ENCODE data around the gene CALY.
A peak's percentile ranks its signal among the peaks of the same experiment; 100 is the strongest.
"Not testable (repeated sequence)": the region's sequence is repeated elsewhere in the genome, so short reads cannot be mapped to it uniquely, and the experiment has no call there.

The CALY gene, protein sequence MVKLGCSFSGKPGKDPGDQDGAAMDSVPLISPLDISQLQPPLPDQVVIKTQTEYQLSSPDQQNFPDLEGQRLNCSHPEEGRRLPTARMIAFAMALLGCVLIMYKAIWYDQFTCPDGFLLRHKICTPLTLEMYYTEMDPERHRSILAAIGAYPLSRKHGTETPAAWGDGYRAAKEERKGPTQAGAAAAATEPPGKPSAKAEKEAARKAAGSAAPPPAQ

DNA sequence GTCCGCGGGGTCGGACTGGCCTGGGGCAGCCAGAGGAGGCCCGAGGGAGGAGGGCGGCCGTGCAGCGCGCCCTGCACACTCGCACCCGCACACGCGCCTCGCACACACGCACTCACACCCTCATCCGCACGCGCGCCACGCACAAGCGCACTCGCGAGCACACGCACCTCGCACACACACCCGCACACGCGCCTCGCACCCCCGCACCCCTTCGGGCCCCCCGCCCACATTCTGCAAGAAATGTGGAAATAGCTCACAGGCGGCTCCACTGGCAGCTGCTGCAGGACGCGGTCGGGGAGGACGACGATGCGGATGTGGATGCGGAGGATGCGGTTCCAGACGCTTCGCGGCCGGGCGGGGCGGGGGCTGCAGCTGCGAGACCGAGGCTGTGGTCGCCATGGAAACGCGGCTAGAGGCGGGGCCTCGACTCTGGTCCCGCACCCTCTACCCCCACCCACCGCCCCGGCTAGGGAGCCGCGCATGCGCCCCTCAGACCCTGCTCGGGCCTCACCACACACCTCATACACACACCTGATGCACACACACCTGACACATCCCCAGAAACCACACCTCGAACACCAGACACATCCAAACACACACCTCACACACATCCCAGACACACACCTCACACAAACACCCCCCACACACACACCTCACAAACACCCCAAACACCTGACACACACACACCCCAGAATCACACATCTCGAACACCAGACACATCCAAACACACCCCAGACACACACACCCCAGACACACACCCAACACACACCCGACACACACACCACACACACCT, at the start of gene CALY:
CALY (minus strand) TSS at position 320 of the 793 bp plus-strand sequence. CDS start 7,907 bp downstream, outside the sequence.
- DNase-seq = peak; percentile 87

DNA sequence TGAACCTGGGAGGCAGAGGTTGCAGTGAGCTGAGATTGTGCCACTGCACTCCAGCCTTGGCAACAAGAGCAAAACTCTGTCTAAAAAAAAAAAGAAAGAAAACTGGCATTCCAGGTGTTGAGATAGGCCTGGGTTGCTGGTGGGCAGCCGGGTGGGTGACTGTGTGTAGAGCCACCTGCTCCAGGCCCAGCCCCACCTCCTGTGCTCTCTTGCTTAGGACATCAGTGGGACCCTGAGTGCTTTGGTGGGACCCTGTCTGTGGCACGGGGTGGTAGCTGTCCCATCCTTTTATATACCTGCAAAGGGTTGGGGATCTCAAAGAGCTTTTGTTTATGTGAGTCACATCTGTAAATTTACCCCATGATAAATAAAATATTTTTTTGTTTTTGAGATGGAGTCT, 48.5 kb upstream of the CALY start:
- no peak for DNase-seq

DNA sequence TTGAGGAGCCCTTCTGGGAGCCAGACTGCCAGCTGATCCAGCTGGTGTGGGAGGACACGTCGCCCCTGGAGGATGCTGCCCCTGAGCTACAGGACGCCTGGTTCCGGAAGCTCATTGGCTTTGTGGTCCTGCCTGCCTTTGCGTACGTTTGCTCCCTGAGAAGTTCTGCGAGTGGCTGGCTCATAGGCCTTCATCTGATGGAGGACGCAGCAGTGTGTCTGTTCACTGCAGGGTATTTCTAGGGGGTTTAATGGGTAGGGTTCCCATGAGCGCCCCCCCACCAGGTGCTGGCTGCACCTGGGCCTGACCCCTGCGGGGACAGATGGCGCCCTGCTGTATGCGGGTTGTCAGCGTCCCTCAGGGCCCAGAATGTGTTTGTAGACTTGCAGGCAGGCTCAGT, 47.4 kb upstream of the CALY start:
- DNase-seq = no peak

DNA sequence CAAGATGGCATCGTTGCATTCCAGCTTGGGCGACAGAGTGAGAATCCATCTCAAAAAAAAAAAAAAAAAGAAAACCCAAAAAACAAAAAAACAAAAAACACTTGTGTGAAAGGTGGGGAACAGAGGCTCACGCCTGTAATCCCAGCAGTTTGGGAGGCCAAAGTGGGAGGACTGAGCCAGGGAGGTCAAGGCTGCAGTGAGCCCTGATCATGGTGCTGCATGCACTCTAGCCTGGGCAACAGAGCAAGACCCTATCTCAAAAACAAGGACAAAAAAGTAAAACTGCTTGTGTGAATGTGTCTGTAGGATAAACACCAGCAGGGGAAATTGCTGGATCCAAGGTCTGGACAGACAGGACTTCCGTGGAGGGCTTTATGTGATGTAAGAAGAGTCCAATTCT, 46.9 kb upstream of the CALY start:
- DNase-seq = no peak

DNA sequence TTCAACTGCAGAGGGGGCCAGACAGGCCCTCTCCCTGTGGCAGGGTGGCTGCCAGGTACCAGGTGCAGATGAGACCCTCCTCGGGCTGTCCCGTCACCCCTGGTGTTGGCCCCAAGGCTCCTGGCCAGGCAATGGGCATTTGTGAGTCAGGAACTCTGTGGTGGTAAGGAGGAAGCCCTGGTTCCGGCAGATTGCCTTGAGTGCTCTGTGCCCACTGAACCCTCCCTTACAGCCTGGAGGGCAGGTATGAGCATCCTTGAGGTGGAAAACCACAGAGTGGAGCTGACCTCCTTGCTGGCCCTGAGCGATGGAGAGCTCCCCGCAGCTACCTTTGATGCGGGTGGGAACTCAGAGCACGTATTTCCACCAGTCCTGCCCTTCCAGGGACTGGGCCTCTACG, 44.3 kb upstream of the CALY start:
- no peak for DNase-seq

DNA sequence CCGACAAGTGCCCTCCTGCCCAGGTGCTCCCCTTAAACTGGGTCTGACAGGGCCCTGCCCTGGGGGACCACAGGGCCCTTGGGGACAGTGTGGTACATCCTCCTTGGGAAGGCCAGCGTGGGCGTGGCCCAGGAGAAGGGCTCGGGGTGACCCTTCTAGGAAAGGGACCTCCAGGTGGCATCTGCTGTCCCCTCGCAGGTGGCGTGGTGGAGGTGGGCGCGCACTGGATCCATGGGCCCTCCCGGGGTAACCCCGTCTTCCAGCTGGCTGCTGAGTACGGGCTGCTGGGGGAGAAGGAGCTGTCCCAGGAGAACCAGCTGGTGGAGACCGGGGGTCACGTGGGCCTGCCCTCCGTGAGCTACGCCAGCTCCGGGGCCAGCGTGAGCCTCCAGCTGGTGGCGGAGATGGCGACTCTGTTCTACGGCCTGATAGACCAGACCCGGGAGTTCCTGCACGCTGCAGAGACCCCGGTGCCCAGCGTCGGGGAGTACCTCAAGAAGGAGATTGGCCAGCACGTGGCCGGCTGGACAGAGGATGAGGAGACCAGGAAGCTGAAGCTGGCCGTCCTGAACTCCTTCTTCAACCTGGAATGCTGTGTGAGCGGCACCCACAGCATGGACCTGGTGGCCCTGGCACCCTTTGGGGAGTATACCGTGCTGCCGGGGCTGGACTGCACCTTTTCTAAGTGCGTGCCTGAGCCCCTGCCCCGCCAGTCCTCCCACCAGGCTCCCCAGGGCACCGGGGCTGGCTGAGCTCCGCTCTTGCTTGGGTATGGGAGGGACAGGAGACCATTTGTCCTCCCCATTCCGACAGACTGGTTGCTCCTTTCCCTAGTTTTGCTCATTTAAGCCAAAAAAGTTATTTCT, 43.3 kb upstream of the CALY start:
- no peak for DNase-seq

DNA sequence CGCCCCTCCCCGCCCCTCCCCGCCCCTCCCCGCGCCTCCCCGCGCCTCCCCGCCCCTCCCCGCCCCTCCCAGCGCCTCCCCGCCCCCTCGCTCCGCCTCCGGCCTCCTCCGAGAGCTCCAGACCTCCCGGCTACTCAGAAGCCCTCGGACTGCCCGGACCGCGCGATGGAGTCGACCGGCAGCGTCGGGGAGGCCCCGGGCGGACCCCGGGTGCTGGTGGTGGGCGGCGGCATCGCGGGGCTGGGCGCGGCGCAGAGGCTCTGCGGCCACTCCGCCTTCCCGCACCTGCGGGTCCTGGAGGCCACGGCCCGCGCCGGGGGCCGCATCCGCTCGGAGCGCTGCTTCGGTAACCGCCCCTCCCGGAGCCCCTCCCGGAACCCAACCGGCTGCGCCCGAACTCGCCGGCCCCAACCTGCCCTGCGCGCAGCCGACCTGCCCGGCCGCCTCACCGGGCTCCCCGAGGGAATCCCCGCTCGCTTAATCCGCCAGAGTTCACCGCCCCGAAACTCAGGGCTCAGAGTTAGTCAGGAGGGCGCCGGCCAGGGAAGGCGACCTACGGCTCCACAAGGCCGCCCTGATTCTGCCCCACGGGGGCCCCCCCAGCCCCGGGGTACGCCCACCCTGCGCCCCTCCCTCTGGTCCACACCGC, 42.6 kb upstream of the CALY start, which contains the start of gene PAOX:
PAOX (plus strand) TSS at position 111 of the 649 bp plus-strand sequence; CDS start at position 166, 55 bp downstream.
- peak; percentile 43 for DNase-seq

DNA sequence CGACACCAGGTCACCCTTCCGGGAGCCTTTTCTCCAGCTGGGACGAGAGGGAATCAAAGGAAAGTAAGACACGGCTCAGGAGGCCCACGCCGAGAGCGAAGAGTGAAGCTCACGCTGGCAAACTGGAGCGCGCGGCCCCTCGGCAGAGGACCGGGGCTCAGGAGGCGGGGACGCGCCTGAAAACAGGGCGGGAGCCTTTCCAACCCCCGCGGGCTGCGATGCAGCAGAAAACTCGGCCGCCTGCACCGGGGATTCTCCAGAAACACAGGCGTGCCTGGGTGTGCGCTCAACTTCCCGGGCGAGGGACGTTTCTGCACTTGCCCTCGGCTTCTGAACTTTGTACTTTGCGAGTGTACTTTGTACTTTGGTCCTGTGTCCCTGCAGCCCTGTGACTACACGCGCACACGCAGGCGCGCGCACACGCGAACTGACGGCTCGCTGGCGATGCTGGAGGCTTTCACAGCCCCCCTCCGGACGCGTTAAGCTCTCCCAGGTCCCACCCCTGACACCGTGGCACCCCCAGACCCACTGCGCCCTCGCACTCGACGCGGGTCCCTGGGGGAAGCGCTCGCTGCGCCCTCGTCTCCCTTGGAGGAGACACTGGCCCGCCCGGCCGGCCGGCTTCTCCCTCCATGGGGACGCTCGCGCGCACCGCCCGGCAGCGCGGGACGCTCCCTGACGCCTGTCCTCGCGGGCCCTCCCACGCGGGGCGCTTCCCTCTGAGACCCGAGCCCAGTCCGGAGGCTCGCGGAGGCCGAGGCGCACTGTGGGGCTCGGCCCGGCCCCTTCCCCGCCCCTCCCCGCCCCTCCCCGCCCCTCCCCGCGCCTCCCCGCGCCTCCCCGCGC, 41.8 kb upstream of the CALY start:
- peak; percentile 43 for DNase-seq

DNA sequence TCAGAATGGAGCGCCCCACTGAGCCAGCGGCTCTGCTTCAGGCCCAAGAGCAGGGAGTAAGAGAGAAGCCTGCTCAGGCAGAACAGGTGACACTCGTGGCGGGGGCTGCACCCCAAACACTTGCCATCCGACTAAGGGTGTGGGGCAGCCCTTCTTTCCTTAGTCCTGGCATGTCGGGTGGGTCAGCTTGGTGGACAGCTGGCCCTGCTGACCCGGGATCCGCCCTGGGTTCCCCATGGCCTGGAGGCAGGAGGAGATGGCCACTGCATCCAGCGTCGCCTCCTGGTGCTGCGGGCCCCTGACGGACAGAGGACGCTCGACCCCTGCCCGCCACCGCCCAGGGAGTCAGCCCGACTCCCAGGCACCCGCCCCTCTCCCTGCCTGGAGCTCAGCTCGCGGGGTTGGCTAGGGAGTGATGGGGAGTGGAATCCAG, 41.1 kb upstream of the CALY start:
- no peak for DNase-seq

DNA sequence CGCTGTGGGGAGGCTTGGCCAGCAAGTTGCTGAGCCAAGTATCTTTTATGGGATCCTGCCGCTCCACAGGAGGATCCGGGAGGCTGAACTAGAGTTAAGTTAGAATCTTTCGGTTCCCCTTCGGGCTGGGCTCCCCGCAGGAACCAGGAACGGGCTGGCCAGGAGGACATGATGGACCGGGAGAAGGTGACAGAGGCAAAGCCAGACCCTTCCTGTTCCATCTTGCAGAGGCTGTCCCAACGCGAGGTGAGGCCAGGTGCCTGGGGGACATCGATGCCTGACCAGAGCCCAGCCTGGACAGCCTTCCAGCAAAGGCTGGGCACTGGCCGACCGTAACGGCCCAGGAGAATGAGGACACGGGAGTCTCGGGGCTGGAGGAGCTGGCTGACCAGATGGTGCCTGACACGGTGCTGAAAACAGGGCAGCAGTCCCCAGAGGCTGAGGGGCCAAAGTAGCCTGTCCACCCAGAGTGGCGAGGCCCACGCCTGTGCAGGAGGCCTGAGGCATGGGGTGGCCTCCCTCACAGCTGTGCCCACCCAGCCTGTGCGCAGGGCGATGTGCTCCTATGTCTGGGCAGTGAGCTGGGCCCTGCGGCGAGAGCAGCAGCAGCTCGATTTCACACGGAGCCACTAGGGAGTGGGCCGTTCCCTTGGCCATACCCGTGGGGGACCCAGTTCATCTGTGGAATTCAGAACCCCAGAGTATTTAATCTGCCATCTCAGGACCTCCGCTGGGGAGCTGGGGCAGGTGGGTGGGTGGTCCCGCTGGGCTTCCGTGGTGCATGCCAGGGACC, 40.5 kb upstream of the CALY start:
- DNase-seq = no peak

DNA sequence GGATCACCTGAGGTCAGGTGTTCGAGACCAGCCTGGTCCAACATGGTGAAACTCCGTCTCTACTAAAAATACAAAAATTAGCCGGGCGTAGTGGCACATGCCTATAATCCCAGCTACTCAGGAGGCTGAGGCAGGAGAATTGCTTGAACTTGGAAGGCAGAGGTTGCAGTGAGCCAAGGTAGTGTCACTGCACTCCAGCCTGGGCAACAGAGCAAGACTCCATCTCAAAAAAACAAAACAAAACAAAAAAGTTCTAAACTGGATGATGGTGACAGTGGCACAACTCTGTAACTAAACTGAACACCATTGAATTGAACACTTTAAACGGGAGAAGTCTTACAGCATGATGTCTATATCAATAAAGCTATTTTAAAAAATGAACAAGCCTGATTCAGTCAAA, 39.5 kb upstream of the CALY start:
- DNase-seq = not testable (repeated sequence)

DNA sequence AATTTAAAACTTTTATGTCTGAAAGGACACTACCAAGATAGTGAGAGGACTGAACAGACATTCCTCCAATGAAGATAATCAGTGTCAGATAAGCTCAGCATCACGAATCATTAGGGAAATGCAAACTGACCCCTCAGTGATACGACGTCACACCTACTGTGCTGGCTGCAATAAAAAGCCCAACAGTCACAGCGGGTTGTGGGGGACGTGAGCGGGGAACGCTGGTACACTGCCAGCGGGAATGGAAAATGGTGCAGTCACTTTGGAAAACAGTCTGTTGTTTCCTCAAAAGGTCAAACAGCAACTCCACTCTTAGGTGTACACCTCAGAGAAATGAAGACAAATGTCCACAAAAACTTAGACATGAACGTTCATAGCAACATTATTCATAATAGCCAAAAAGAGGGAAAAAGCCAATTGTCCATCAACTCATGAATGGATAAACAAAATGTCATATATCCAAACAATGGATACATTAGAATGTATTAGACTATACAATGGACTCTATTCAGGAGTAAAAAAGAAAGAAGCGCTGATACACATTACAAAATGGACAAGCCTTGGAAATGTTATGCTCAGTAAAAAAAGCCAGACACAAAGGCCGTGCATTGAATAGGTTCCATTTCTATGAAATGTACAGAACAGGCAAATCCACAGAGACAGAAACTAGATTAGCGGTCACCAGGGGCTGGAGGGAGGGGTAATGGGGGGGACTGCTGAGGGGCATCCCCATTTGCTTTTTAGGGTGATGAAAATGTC, 38.8 kb upstream of the CALY start:
- no peak for DNase-seq

DNA sequence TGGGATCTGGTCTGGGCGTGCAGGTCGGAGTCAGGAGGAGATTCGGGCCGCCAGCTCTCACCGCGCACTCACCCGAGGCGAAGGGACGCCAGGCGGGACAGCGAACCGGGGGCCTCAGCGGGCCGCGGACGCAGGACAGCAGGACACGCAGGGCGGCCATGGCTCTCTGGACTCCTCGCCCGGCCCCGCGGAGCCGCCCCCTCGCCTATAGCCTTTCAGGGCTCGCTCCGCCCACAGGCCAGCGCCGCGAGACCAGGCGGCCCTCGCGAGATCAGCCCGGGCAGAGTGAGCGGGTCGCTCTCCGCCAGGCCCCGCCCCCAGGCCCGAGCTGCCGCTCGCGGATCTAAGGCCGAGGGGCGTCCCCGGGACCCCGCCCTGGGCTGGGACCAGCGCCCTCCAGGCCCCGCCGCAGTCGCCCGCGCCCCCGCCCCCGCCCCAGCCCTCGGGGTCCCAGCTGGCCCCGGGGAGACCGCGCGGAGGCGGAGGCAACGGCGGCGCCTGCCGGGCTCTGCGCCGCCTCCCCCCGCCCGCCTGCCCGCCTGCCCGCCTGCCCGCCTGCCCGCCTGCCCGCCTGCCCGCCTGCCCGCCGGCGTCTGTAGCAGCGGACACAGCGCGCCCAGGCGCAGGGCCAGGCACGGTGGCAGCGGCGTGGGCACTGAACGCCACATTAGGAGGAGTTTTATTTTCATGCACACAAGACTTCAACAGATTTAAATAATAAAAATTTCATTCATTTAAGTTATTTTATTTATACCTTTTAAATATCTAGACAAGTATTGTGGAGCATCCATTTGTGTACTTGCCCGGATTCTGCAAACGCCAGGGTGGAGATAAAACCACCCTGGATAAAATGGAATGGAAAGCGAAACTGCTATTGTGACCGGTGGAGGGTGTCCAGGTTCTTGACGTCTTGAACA, 36.7 kb upstream of the CALY start, which contains the start of gene ECHS1:
ECHS1 (minus strand) TSS at position 181 of the 917 bp plus-strand sequence; CDS start at position 160, 21 bp downstream.
- peak; percentile 92 for DNase-seq

DNA sequence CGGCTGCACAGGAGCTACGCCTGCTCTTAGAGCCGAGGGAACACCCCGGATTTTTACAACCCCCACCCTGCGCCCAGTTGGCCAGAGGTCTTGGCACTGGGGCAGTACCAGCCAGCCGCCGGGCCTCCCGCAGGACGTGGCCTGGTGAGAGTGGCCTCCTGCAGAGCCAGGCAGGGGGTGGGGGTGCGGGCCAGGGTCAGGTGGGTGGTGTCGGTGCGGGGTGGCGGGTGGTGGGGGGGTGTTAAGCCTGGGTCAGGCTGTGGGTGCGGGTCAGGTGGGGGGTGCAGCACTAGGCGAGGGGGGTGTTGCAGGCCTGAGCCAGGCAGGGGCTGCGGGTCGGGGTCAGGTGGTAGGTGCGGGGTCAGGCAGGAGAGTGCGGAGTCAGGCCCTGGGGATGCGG, 35.8 kb upstream of the CALY start:
- no peak for DNase-seq

DNA sequence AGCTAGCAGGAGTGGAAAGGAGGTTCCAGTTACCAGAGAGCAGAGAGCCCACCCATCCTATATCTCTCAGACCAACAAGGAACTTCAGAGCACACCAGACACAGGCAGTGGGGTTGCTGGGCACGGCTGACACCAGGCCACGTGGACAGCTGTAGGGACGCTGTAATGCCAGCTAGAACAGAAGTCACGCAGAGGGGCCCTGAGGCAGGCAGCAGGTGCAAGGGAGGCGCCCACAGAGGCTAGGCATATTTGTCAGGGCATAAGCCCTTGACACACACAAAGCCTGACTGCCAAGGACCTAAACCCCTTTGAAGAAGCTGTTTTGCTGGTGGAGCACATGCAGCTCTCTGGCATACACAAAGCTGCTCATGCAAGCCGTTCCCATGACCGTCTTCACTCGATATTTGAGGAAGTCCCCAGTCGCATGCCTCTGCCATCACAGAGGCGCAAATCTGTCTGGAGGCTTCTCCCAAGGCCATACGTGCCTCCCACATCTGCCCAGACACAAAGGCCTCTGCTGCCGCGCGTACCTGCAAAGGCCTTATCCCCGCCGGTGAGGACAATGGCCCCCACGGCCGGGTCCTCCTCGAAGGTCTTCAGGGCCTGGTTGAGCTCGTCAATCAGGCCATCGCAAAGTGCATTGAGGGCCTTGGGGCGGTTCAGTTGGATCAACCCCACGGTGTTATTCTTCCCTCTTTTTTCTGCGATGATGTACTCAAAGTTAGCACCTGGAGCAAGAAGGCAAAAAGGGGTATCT, 33.5 kb upstream of the CALY start:
- DNase-seq = no peak

DNA sequence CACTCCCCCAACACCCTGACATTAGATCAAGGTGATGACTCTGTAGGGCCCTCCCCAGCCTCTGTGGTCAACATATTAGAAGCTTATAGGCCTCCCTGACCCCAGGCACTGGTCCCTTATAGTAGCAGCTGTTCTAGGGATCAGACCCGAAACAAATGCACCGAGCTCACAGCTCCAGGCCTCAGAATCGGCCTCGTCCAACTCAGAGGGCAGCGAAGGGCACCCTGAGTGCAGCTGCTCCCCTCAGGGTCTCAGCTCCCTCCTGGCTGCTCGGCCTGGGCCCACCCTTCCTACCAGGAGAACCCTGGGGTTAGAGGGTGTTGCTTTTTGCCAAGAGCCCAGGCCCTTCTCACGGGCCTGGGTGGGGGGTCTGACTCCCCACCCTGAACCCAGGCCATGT, 31.5 kb upstream of the CALY start:
- DNase-seq = no peak

DNA sequence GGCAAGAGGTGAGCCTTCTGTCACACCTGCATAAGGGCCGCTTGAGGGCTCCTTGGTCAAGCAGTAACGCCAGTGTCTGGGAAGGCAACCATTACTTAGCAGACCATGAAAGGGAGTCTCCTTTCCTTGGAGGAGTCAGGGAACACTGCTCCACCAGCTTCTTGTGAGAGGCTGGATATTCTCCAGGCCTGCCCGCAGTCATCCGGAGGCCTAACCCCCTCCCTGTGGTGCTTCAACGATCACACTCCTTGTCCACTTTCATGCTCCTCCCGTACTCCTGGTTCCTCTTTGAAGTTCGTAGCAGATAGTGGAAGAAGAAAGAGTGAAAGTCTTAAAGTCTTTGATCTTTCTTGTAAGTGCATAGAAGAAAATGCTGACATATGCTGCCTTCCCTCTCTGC, 30.8 kb upstream of the CALY start:
- DNase-seq = not testable (repeated sequence)

DNA sequence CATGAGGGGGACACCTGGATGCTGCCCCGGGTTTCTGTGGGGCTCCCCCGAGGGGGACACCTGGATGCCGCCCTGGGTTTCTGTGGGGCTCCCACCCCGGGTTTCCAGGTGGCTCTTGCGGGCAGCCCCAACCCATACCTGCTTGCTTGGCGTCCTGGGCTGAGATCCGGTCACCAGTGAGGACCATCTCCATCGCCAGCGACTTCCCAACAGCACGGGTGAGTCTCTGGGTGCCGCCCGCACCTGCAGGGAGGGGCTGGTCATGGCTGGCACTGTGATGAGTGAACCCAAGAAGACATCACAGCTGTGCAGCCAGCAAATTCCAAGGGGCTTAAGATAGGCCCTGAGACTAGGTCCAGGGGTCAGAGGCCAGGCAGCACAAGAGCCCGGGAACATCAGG, 30.1 kb upstream of the CALY start:
- DNase-seq = no peak

All from activated gamma-delta T cell treated with Interleukin-2 at 50 U/mL for 16 hours (primary cell).